BJ (cell line): ENCODE results near the gene KRTAP5-3. TPM values are rescaled to one million over a fixed set of nuclear protein-coding genes. Genes with fewer than 3 reads are reported as not detected.

Experiments used
- CTCF ChIA-PET: fragments of 350-600 bp; formaldehyde crosslinking; extraction: SDS; loops from one replicate; lab custom pipeline; 2021; ENCODE audit warnings: antibody characterized with exemption, inconsistent platforms; lab: Yijun Ruan, JAX
- POLR2A ChIA-PET: fragments of 300-600 bp; sonication (Branson Sonifier 250); formaldehyde crosslinking; extraction: SDS; loops from one replicate; lab custom pipeline; 2021; ENCODE audit warnings: antibody characterized with exemption; lab: Charles Lee
- DNase-seq: peaks from one replicate; pipeline ENCODE4 v3.0.0-alpha.2; 2011; ENCODE audit warnings: low read depth
- H3K27me3 ChIP-seq: 2 replicates; pipeline ENCODE4 v1.6.0; 2011; ENCODE audit warnings: low read length; ENCODE audit not compliant: control insufficient read depth, insufficient read depth
- H3K36me3 ChIP-seq: 2 replicates; pipeline ENCODE4 v1.5.1; 2011; ENCODE audit warnings: low read length; ENCODE audit not compliant: control insufficient read depth, insufficient read depth
- H3K4me3 ChIP-seq: 2 replicates; pipeline ENCODE4 v1.5.1; 2011; ENCODE audit warnings: low read depth, mild to moderate bottlenecking, control low read depth, low read length
- CTCF ChIP-seq: IDR thresholded peaks from 2 replicates; pipeline ENCODE4 v1.5.1; 2011; ENCODE audit warnings: low read depth, mild to moderate bottlenecking, control low read depth, inconsistent platforms, low read length, moderate library complexity; ENCODE audit not compliant: insufficient read depth
- polyA plus RNA-seq: library from polyadenylated mRNA; depleted of rRNA; stranded (reverse); fragments of >200 nt; gene quantifications from 2 replicates; pipeline ENCODE4 v1.2.3, GENCODE V29; 2011

The KRTAP5-3 gene
- polyA plus RNA-seq, 1 experiment = not detected

GRCh38 chr11:1642288-1643145 lies 34.3 kb upstream of the KRTAP5-3 start:
- CTCF ChIA-PET = interaction anchor here (1.0 to 10.4 kb wide), 3 partner anchors 8 to 13 kb away, joined by 3 to 65 read pairs (median 8); partner anchors contain the start of gene KRTAP5-5

GRCh38 chr11:1641096-1641495 lies 32.8 kb upstream of the KRTAP5-3 start:
- TF ChIP-seq CTCF = no peak
- Histone ChIP-seq H3K4me3 (no peak overlapping the region), H3K27me3 (peaks cover 5% of the 10 kb centered on the region), H3K36me3 (no peaks in the 10 kb centered on the region)
- DNase-seq = no peak
- ChIA-PET CTCF (interaction anchor here (0.7 to 10.4 kb wide), 10 partner anchors 10 to 511 kb away, joined by 3 to 65 read pairs (median 4); partner anchors contain the start of gene KRTAP5-5), POLR2A (no interaction called here)

More at GRCh38 chr11:1642288-1643145, 34.3 kb upstream of the KRTAP5-3 start:
- TF ChIP-seq CTCF = no peak
- POLR2A ChIA-PET = no interaction called here
- DNase-seq = no peak
- H3K4me3 ChIP-seq = no peak overlapping the region
- H3K27me3 ChIP-seq = peaks cover 2% of the 10 kb centered on the region
- H3K36me3 ChIP-seq = no peaks in the 10 kb centered on the region

- ChIA-PET CTCF (interaction anchor here (0.7 to 10.4 kb wide), 19 partner anchors 10 to 512 kb away, joined by 3 to 65 read pairs (median 4); partner anchors contain the start of gene KRTAP5-5), POLR2A (no interaction called here)
- Histone ChIP-seq H3K4me3 (no peak overlapping the region), H3K36me3 (no peaks in the 10 kb centered on the region), H3K27me3 (peaks cover 5% of the 10 kb centered on the region)
- no peak for DNase-seq
- peak; percentile 86 for TF ChIP-seq CTCF
Observed at GRCh38 chr11:1640076-1640946, 32.0 kb upstream of the KRTAP5-3 start.

GRCh38 chr11:1639666-1640065 lies 31.4 kb upstream of the KRTAP5-3 start:
- no peak for TF ChIP-seq CTCF
- Histone ChIP-seq H3K4me3 (no peak overlapping the region), H3K27me3 (peaks cover 5% of the 10 kb centered on the region)

More at GRCh38 chr11:1639666-1640065, 31.4 kb upstream of the KRTAP5-3 start:
- no peaks in the 10 kb centered on the region for H3K36me3 ChIP-seq
- no peak for DNase-seq
- ChIA-PET POLR2A (no interaction called here), CTCF (interaction anchor here (0.6 to 10.4 kb wide), 15 partner anchors 10 to 512 kb away, joined by 3 to 65 read pairs (median 5); partner anchors contain the start of gene KRTAP5-5)
